HEK293 (cell line): ENCODE data around the gene FAM169A.

ENCODE experiments used
- CTCF ChIA-PET: fragments of 350-600 bp; formaldehyde crosslinking; extraction: SDS; loops from one replicate; lab custom pipeline; 2021; ENCODE audit warnings: antibody characterized with exemption; lab: Yijun Ruan, JAX
- POLR2A ChIA-PET: fragments of 300-600 bp; formaldehyde crosslinking; extraction: SDS; loops from one replicate; lab custom pipeline; 2020; ENCODE audit warnings: antibody characterized with exemption, inconsistent platforms; lab: Yijun Ruan, JAX
- H3K27ac ChIP-seq: fragments of 200-500 bp; sonication (Bioruptor generic); 2 replicates; pipeline ENCODE4 v1.5.1; 2014; ENCODE audit warnings: low read depth, low read length, control low read depth, inconsistent platforms; ENCODE audit errors: extremely low read depth
- H3K36me3 ChIP-seq, 2 experiments: fragments of 200-500 bp in 1 of 2; sonication (Bioruptor generic) in 1 of 2; 1 replicate in 1 of 2; 2 replicates in 1 of 2; pipeline ENCODE4 v1.5.1; 2014 to 2017; ENCODE audit warnings: inconsistent platforms in 2 of 2, low read length in 2 of 2; ENCODE audit not compliant: control insufficient read depth in 2 of 2, insufficient read depth in 1 of 2
- H3K4me1 ChIP-seq: fragments of 200-500 bp; sonication (Bioruptor generic); 2 replicates; pipeline ENCODE4 v1.5.1; 2014; ENCODE audit warnings: mild to moderate bottlenecking, low read length, inconsistent platforms; ENCODE audit not compliant: control insufficient read depth, insufficient read depth
- H3K4me3 ChIP-seq: 2 replicates; pipeline ENCODE4 v1.5.1; 2011; ENCODE audit warnings: low read depth, mild to moderate bottlenecking, control low read depth, low read length, moderate library complexity
- H3K9me3 ChIP-seq: fragments of 200-500 bp; sonication (Bioruptor generic); 2 replicates; pipeline ENCODE4 v1.5.1; 2014; ENCODE audit warnings: low read depth, low read length, inconsistent platforms; ENCODE audit not compliant: control insufficient read depth, insufficient read depth
- GFI1B ChIP-seq: fragments of 450-650 bp; formaldehyde crosslinking; IDR thresholded peaks from 2 replicates; pipeline ENCODE4 v1.5.1; 2016; ENCODE audit warnings: missing biosample characterization, missing genetic modification characterization
- KLF8 ChIP-seq: fragments of 450-650 bp; formaldehyde crosslinking; IDR thresholded peaks from 2 replicates; pipeline ENCODE4 v1.5.1; 2016; ENCODE audit warnings: missing biosample characterization, missing genetic modification characterization
- PRDM1 ChIP-seq: fragments of 450-650 bp; formaldehyde crosslinking; IDR thresholded peaks from 2 replicates; pipeline ENCODE4; 2016; ENCODE audit warnings: missing biosample characterization, missing genetic modification characterization
- SP3 ChIP-seq: fragments of 450-650 bp; formaldehyde crosslinking; IDR thresholded peaks from 2 replicates; pipeline ENCODE4 v1.5.1; 2016; ENCODE audit warnings: missing biosample characterization, missing genetic modification characterization
- ZBTB20 ChIP-seq: fragments of 450-650 bp; formaldehyde crosslinking; IDR thresholded peaks from 2 replicates; pipeline ENCODE4 v1.5.1; 2016; ENCODE audit warnings: missing biosample characterization, missing genetic modification characterization
- ZBTB8A ChIP-seq: fragments of 450-650 bp; formaldehyde crosslinking; IDR thresholded peaks from 2 replicates; pipeline ENCODE4 v1.5.1; 2016; ENCODE audit warnings: missing biosample characterization, missing genetic modification characterization
- ZFHX2 ChIP-seq: fragments of 450-650 bp; formaldehyde crosslinking; conservative IDR thresholded peaks from 2 replicates; pipeline ENCODE4 v1.5.1; 2016; ENCODE audit warnings: missing biosample characterization, missing genetic modification characterization
- ZNF10 ChIP-seq: fragments of 450-650 bp; formaldehyde crosslinking; IDR thresholded peaks from 2 replicates; pipeline ENCODE4 v1.5.1; 2017; ENCODE audit warnings: missing biosample characterization, missing genetic modification characterization
- ZNF335 ChIP-seq: fragments of 450-650 bp; formaldehyde crosslinking; conservative IDR thresholded peaks from 2 replicates; pipeline ENCODE4 v1.5.1; 2016; ENCODE audit warnings: missing biosample characterization, missing genetic modification characterization
- ZNF394 ChIP-seq: fragments of 450-650 bp; formaldehyde crosslinking; IDR thresholded peaks from 2 replicates; pipeline ENCODE4 v1.5.1; 2016; ENCODE audit warnings: missing biosample characterization, missing genetic modification characterization, mild to moderate bottlenecking, moderate library complexity, borderline replicate concordance
- ZNF600 ChIP-seq: fragments of 450-650 bp; formaldehyde crosslinking; IDR thresholded peaks from 2 replicates; pipeline ENCODE4 v1.5.1; 2016; ENCODE audit warnings: missing biosample characterization, missing genetic modification characterization
- ZNF776 ChIP-seq: fragments of 450-650 bp; formaldehyde crosslinking; IDR thresholded peaks from 2 replicates; pipeline ENCODE4 v1.5.0; 2017; ENCODE audit warnings: missing biosample characterization, missing genetic modification characterization, borderline replicate concordance
- ZXDB ChIP-seq: fragments of 450-650 bp; formaldehyde crosslinking; IDR thresholded peaks from 2 replicates; pipeline ENCODE4 v1.5.1; 2016; ENCODE audit warnings: missing biosample characterization, missing genetic modification characterization
- TF ChIP-seq, protein P1 (sequence below): fragments of 450-650 bp; formaldehyde crosslinking; optimal IDR thresholded peaks from 2 replicates; pipeline ENCODE3; 2016; ENCODE audit warnings: missing biosample characterization, mild to moderate bottlenecking, missing genetic modification characterization
- TF ChIP-seq, protein P2 (sequence below): fragments of 450-650 bp; formaldehyde crosslinking; IDR thresholded peaks from 2 replicates; pipeline ENCODE4 v1.5.1; 2016; ENCODE audit warnings: missing biosample characterization, missing genetic modification characterization
- TF ChIP-seq, protein P3 (sequence below): fragments of 450-650 bp; formaldehyde crosslinking; IDR thresholded peaks from 2 replicates; pipeline ENCODE4 v1.5.1; 2016; ENCODE audit warnings: missing biosample characterization, missing genetic modification characterization
- TF ChIP-seq, protein P4 (sequence below): fragments of 450-650 bp; formaldehyde crosslinking; IDR thresholded peaks from 2 replicates; pipeline ENCODE4 v1.5.1; 2017; ENCODE audit warnings: missing biosample characterization, mild to moderate bottlenecking, missing genetic modification characterization, moderate library complexity
- TF ChIP-seq, protein P5 (sequence below): fragments of 450-650 bp; formaldehyde crosslinking; IDR thresholded peaks from 2 replicates; pipeline ENCODE4 v1.5.1; 2016; ENCODE audit warnings: missing biosample characterization, missing genetic modification characterization
- TF ChIP-seq, protein P6 (sequence below): fragments of 450-650 bp; IDR thresholded peaks from 2 replicates; pipeline ENCODE4 v1.5.1; 2018; ENCODE audit warnings: missing biosample characterization, missing genetic modification characterization

The FAM169A gene

DNA sequence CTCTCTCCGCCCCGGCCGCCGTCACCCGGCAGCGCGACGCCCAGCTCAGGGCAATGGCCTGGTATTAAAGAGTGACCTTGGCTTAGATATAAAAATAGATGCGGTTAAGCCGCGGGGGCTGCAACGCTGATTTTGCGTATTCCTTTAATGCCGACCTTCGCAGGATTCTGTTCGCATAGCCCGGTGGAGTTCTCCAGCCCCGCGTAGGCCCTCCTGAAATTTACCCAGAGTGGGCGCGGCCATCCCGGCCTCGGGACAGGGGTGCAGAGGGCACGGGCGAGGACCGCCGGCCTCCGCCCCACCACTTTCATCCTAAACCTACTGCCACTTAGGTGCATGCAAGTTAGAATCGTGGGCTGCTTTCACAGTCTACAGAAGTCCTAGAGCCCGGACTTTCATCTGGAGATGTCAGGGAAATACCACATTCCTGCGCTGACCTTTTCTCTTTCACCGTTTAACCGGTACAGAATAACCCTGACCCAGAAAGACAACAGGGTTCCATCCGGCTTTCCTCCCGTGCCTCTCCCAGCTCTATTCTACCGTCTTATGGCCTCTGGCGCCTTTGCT lies 492 bp upstream of the FAM169A start:
- TF ChIP-seq, protein P1, sequence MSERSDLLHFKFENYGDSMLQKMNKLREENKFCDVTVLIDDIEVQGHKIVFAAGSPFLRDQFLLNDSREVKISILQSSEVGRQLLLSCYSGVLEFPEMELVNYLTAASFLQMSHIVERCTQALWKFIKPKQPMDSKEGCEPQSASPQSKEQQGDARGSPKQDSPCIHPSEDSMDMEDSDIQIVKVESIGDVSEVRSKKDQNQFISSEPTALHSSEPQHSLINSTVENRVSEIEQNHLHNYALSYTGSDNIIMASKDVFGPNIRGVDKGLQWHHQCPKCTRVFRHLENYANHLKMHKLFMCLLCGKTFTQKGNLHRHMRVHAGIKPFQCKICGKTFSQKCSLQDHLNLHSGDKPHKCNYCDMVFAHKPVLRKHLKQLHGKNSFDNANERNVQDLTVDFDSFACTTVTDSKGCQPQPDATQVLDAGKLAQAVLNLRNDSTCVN (tag by site-specific recombination): peak; percentile 32
- TF ChIP-seq PRDM1 (tag by site-specific recombination): peak; percentile 52; the same call in 1 of the 2 replicates
- TF ChIP-seq, protein P2, sequence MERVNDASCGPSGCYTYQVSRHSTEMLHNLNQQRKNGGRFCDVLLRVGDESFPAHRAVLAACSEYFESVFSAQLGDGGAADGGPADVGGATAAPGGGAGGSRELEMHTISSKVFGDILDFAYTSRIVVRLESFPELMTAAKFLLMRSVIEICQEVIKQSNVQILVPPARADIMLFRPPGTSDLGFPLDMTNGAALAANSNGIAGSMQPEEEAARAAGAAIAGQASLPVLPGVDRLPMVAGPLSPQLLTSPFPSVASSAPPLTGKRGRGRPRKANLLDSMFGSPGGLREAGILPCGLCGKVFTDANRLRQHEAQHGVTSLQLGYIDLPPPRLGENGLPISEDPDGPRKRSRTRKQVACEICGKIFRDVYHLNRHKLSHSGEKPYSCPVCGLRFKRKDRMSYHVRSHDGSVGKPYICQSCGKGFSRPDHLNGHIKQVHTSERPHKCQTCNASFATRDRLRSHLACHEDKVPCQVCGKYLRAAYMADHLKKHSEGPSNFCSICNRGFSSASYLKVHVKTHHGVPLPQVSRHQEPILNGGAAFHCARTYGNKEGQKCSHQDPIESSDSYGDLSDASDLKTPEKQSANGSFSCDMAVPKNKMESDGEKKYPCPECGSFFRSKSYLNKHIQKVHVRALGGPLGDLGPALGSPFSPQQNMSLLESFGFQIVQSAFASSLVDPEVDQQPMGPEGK: peak; percentile 23; the same call in 1 of the 2 replicates
- TF ChIP-seq, protein P3, sequence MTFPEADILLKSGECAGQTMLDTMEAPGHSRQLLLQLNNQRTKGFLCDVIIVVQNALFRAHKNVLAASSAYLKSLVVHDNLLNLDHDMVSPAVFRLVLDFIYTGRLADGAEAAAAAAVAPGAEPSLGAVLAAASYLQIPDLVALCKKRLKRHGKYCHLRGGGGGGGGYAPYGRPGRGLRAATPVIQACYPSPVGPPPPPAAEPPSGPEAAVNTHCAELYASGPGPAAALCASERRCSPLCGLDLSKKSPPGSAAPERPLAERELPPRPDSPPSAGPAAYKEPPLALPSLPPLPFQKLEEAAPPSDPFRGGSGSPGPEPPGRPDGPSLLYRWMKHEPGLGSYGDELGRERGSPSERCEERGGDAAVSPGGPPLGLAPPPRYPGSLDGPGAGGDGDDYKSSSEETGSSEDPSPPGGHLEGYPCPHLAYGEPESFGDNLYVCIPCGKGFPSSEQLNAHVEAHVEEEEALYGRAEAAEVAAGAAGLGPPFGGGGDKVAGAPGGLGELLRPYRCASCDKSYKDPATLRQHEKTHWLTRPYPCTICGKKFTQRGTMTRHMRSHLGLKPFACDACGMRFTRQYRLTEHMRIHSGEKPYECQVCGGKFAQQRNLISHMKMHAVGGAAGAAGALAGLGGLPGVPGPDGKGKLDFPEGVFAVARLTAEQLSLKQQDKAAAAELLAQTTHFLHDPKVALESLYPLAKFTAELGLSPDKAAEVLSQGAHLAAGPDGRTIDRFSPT (tag by site-specific recombination): peak; percentile 40; the same call in 1 of the 2 replicates
- TF ChIP-seq ZFHX2: peak; percentile 61
- TF ChIP-seq, protein P4, sequence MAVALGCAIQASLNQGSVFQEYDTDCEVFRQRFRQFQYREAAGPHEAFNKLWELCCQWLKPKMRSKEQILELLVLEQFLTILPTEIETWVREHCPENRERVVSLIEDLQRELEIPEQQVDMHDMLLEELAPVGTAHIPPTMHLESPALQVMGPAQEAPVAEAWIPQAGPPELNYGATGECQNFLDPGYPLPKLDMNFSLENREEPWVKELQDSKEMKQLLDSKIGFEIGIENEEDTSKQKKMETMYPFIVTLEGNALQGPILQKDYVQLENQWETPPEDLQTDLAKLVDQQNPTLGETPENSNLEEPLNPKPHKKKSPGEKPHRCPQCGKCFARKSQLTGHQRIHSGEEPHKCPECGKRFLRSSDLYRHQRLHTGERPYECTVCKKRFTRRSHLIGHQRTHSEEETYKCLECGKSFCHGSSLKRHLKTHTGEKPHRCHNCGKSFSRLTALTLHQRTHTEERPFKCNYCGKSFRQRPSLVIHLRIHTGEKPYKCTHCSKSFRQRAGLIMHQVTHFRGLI (tag by site-specific recombination): peak; percentile 39; the same call in 1 of the 2 replicates
- peak; percentile 50 for TF ChIP-seq ZBTB20 (tag by site-specific recombination)
- TF ChIP-seq ZBTB8A (tag by site-specific recombination): peak; percentile 88
- peak; percentile 34; the same call in 1 of the 2 replicates for TF ChIP-seq KLF8 (tag by site-specific recombination)
- no peak for TF ChIP-seq ZNF600 (tag by site-specific recombination)
- TF ChIP-seq ZNF335 (tag by site-specific recombination): peak; percentile 66
- TF ChIP-seq, protein P5, sequence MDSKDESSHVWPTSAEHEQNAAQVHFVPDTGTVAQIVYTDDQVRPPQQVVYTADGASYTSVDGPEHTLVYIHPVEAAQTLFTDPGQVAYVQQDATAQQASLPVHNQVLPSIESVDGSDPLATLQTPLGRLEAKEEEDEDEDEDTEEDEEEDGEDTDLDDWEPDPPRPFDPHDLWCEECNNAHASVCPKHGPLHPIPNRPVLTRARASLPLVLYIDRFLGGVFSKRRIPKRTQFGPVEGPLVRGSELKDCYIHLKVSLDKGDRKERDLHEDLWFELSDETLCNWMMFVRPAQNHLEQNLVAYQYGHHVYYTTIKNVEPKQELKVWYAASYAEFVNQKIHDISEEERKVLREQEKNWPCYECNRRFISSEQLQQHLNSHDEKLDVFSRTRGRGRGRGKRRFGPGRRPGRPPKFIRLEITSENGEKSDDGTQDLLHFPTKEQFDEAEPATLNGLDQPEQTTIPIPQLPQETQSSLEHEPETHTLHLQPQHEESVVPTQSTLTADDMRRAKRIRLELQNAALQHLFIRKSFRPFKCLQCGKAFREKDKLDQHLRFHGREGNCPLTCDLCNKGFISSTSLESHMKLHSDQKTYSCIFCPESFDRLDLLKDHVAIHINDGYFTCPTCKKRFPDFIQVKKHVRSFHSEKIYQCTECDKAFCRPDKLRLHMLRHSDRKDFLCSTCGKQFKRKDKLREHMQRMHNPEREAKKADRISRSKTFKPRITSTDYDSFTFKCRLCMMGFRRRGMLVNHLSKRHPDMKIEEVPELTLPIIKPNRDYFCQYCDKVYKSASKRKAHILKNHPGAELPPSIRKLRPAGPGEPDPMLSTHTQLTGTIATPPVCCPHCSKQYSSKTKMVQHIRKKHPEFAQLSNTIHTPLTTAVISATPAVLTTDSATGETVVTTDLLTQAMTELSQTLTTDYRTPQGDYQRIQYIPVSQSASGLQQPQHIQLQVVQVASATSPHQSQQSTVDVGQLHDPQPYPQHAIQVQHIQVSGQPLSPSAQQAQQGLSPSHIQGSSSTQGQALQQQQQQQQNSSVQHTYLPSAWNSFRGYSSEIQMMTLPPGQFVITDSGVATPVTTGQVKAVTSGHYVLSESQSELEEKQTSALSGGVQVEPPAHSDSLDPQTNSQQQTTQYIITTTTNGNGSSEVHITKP: peak; percentile 94
- TF ChIP-seq ZNF10 (tag by site-specific recombination): no peak
- TF ChIP-seq SP3: peak; percentile 27
- no peak for TF ChIP-seq ZNF394 (tag by site-specific recombination)
- TF ChIP-seq GFI1B (tag by site-specific recombination): no peak
- 0 out of 2 replicates have a peak, but pooled peaks have one; percentile 14 for TF ChIP-seq ZXDB
- TF ChIP-seq, protein P6, sequence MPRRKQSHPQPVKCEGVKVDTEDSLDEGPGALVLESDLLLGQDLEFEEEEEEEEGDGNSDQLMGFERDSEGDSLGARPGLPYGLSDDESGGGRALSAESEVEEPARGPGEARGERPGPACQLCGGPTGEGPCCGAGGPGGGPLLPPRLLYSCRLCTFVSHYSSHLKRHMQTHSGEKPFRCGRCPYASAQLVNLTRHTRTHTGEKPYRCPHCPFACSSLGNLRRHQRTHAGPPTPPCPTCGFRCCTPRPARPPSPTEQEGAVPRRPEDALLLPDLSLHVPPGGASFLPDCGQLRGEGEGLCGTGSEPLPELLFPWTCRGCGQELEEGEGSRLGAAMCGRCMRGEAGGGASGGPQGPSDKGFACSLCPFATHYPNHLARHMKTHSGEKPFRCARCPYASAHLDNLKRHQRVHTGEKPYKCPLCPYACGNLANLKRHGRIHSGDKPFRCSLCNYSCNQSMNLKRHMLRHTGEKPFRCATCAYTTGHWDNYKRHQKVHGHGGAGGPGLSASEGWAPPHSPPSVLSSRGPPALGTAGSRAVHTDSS (tag by site-specific recombination): no peak
- no peak for TF ChIP-seq ZNF776
- Histone ChIP-seq H3K4me1 (peaks cover 3% of the 10 kb centered on the region; the same call in 1 of the 2 replicates), H3K27ac (peak overlapping the region; percentile 94), H3K4me3 (peak overlapping the region; percentile 90), H3K36me3 (no peaks in the 10 kb centered on the region), H3K9me3 (no peaks in the 10 kb centered on the region)
- ChIA-PET POLR2A (interaction anchor here (0.7 to 1.2 kb wide), 2 partner anchors 16 to 100 kb away, joined by 3 read pairs; partner anchors contain the start of genes GFM2 and NSA2), CTCF (interaction anchor here (0.7 kb wide), 1 partner anchor 432 kb away, joined by 3 read pairs; no protein-coding TSS in a partner anchor)
